Measurements from ENCODE around the gene ZNF511. TPM values are rescaled to one million over a fixed set of nuclear protein-coding genes. Genes with fewer than 3 reads are reported as not detected.

ZNF511 gene
- total RNA-seq, 1 experiment from 2014 or later: 49.0 TPM

GRCh38 chr10:133326223-133326551, 17.5 kb downstream of the ZNF511 start:
- ChIA-PET POLR2A (no interaction called here), CTCF (no interaction called here), RAD21 (ENCODE audit: low non-redundant PET in 1 of 2, low total read pairs in 2 of 2, uncharacterized antibody in 2 of 2, unreplicated experiment in 2 of 2) (no interaction called here)
- intact Hi-C loops (cut with micrococcal nuclease): no loop called here
- Histone ChIP-seq H3K4me1 (ENCODE audit: control insufficient read depth in 1 of 2, insufficient read depth in 2 of 2, low read length in 2 of 2) (peaks cover 3 to 20% of the 10 kb centered on the region in 2 experiments), H3K4me3 (replicated peaks in 1 of 2; ENCODE audit: low read depth in 1 of 2, low read length in 2 of 2) (no peak overlapping the region), H3K36me3 (ENCODE audit: control insufficient read depth in 1 of 2, insufficient read depth in 2 of 2, low read length in 2 of 2) (no peaks in the 10 kb centered on the region), H3K27ac (ENCODE audit: low read depth, low read length) (no peak overlapping the region), H2AFZ (ENCODE audit: low read depth, low read length, poor library complexity, severe bottlenecking) (no peak overlapping the region), H3K4me2 (ENCODE audit: low read length) (no peak overlapping the region), H4K20me1 (ENCODE audit: insufficient read depth) (no peaks in the 10 kb centered on the region), H3K27me3 (ENCODE audit: insufficient read depth, low read length) (no peaks in the 10 kb centered on the region), H3K79me2 (ENCODE audit: insufficient read depth, low read length) (no peaks in the 10 kb centered on the region), H3K9ac (ENCODE audit: low read length) (no peak overlapping the region), H3K9me2 (ENCODE audit: insufficient read depth) (no peaks in the 10 kb centered on the region), H3K9me3 (ENCODE audit: control insufficient read depth in 1 of 2, insufficient read depth in 1 of 2, low read depth in 1 of 2, low read length in 2 of 2) (no peaks in the 10 kb centered on the region)
- BruUV-seq (replicated peaks): no TSS peak
- ATAC-seq: no peak
- DNase-seq (ENCODE audit: low read depth, low spot score): no peak
- TF ChIP-seq POLR2A (IDR thresholded peaks at IDR 0.05; ENCODE audit: borderline replicate concordance, extremely low read depth, insufficient read depth, insufficient read length) (no peak), MAX (IDR thresholded peaks at IDR 0.05) (no peak), REST (IDR thresholded peaks at IDR 0.05; ENCODE audit: low read depth) (no peak), SP1 (IDR thresholded peaks at IDR 0.05; ENCODE audit: low read depth) (no peak), POLR2AphosphoS5 (IDR thresholded peaks at IDR 0.05; ENCODE audit: low read depth, low read length) (no peak), ZBTB33 (IDR thresholded peaks at IDR 0.05; ENCODE audit: extremely low read depth, insufficient replicate concordance, low read length) (no peak), RAD21 (IDR thresholded peaks at IDR 0.05; ENCODE audit: low read depth) (no peak), CEBPB (IDR thresholded peaks at IDR 0.05; ENCODE audit: low read depth) (no peak), CTCF (IDR thresholded peaks at IDR 0.05 in 2 of 3, conservative IDR thresholded peaks at IDR 0.05 in 1 of 3; ENCODE audit: borderline replicate concordance in 1 of 3, insufficient read depth in 1 of 3, low read depth in 2 of 3, low read length in 2 of 3) (no peak), EZH2 (IDR thresholded peaks at IDR 0.05) (no peak), ELF1 (IDR thresholded peaks at IDR 0.05; ENCODE audit: borderline replicate concordance, low read depth) (no peak), SRF (IDR thresholded peaks at IDR 0.05; ENCODE audit: low read depth) (no peak), EZH2phosphoT487 (IDR thresholded peaks at IDR 0.05; ENCODE audit: borderline replicate concordance) (no peak), JUND (IDR thresholded peaks at IDR 0.05) (no peak), ATF3 (IDR thresholded peaks at IDR 0.05) (no peak), TCF7L2 (IDR thresholded peaks at IDR 0.05; ENCODE audit: borderline replicate concordance, extremely low read depth, insufficient read depth, insufficient read length) (no peak), ZNF274 (IDR thresholded peaks at IDR 0.05; ENCODE audit: low read depth, low read length) (no peak), SIN3A (IDR thresholded peaks at IDR 0.05; ENCODE audit: low read depth) (no peak)

All from HCT116 (cell line).